ENCODE results near the gene LPP. TPM values are rescaled to one million over a fixed set of nuclear protein-coding genes. Genes with fewer than 3 reads are reported as not detected.

LPP gene
- total and polyA plus RNA-seq, 2 of the 13 experiments (the other 11 are each of a cell fraction or from before 2014, with no cell fraction given) = 19.2 to 29.9 TPM

GRCh38 chr3:188185717-188186251 lies 31.8 kb downstream of the LPP start (continued):
- no peak for TF ChIP-seq ZNF691 (CRISPR knock-in tag; IDR thresholded peaks at IDR 0.05; ENCODE audit: borderline replicate concordance, low read depth)
- TF ChIP-seq ZNF124 (CRISPR knock-in tag; IDR thresholded peaks at IDR 0.05) = no peak
- no peak for TF ChIP-seq ZHX2 (IDR thresholded peaks at IDR 0.05; ENCODE audit: low read depth)
- no peak for TF ChIP-seq ZHX2 (CRISPR knock-in tag; IDR thresholded peaks at IDR 0.05; ENCODE audit: borderline replicate concordance)
- no peak for TF ChIP-seq TFDP1 (CRISPR knock-in tag; IDR thresholded peaks at IDR 0.05; ENCODE audit: borderline replicate concordance)
- TF ChIP-seq KLF15 (CRISPR knock-in tag; IDR thresholded peaks at IDR 0.05; ENCODE audit: borderline replicate concordance) = no peak
- TF ChIP-seq HHEX (CRISPR knock-in tag; IDR thresholded peaks at IDR 0.05) = no peak
- TF ChIP-seq CCDC6 (CRISPR knock-in tag; IDR thresholded peaks at IDR 0.05) = no peak
- TF ChIP-seq AHDC1 (CRISPR knock-in tag; IDR thresholded peaks at IDR 0.05; ENCODE audit: borderline replicate concordance) = peak; percentile 44; the same call in 1 of the 2 replicates
- no peak for TF ChIP-seq HNRNPUL1 (IDR thresholded peaks at IDR 0.05; ENCODE audit: low read depth, low read length)
- TF ChIP-seq HIC2 (CRISPR knock-in tag; IDR thresholded peaks at IDR 0.05; ENCODE audit: low read depth) = peak; percentile 89; the same call in 1 of the 2 replicates
- TF ChIP-seq STAG1 (CRISPR knock-in tag; IDR thresholded peaks at IDR 0.05) = no peak
- TF ChIP-seq KAT7 (CRISPR knock-in tag; IDR thresholded peaks at IDR 0.05; ENCODE audit: borderline replicate concordance) = no peak
